H1 (cell line): ENCODE measurements around the gene MARCHF9. TPM values are rescaled to one million over a fixed set of nuclear protein-coding genes. Genes with fewer than 3 reads are reported as not detected.

Source experiments
- CTCF ChIA-PET: fragments of 300-600 bp; sonication (Branson Sonifier 250); formaldehyde crosslinking; loops from one replicate; lab custom pipeline; 2021; ENCODE audit not compliant: partially characterized antibody; lab: Charles Lee
- POLR2A ChIA-PET: fragments of 300-600 bp; sonication (Branson Sonifier 250); formaldehyde crosslinking; loops from one replicate; lab custom pipeline; 2021; ENCODE audit warnings: inconsistent platforms; ENCODE audit not compliant: partially characterized antibody; lab: Charles Lee
- DNase-seq, 2 experiments: peaks; one replicate each; pipeline versions ENCODE4 v3.0.0 to v3.0.0-alpha.2; 2010 to 2022; ENCODE audit warnings: low spot score in 2 of 2, low read depth in 1 of 2, mixed read lengths in 1 of 2
- FAIRE-seq: peaks from 2 replicates; lab custom pipeline; 2011; peaks lifted over from hg19 to GRCh38; lab: Jason Lieb, UNC
- H2AFZ ChIP-seq: 2 replicates; pipeline ENCODE4 v1.8.1; 2012; ENCODE audit warnings: low read length, inconsistent platforms
- H2AK5ac ChIP-seq: 2 replicates; pipeline ENCODE4 v1.6.1; 2013; ENCODE audit warnings: low read depth, low read length
- H2BK120ac ChIP-seq: replicated peaks from 2 replicates; pipeline ENCODE3; 2013; ENCODE audit warnings: low read depth, low read length, inconsistent platforms
- H2BK12ac ChIP-seq: 2 replicates; pipeline ENCODE4 v1.6.1; 2013; ENCODE audit warnings: low read depth, low read length
- H2BK15ac ChIP-seq: 2 replicates; pipeline ENCODE4 v1.6.1; 2013; ENCODE audit warnings: low read length
- H2BK20ac ChIP-seq: 2 replicates; pipeline ENCODE4 v1.6.1; 2013; ENCODE audit warnings: low read length
- H2BK5ac ChIP-seq: 2 replicates; pipeline ENCODE4 v1.6.1; 2013; ENCODE audit warnings: low read depth, low read length
- H3K14ac ChIP-seq: 2 replicates; pipeline ENCODE4 v1.6.1; 2013; ENCODE audit warnings: inconsistent platforms; ENCODE audit not compliant: insufficient read length
- H3K18ac ChIP-seq: 2 replicates; pipeline ENCODE4 v1.6.1; 2013; ENCODE audit warnings: low read length; ENCODE audit errors: extremely low read depth
- H3K23ac ChIP-seq: 2 replicates; pipeline ENCODE4 v1.6.1; 2013; ENCODE audit warnings: inconsistent platforms; ENCODE audit not compliant: insufficient read length
- H3K23me2 ChIP-seq: 2 replicates; pipeline ENCODE4 v1.6.1; 2013; ENCODE audit warnings: low read depth, low read length
- H3K27ac ChIP-seq: 2 replicates; pipeline ENCODE4 v1.6.1; 2011; ENCODE audit warnings: low read depth, low read length, inconsistent platforms
- H3K27me3 ChIP-seq, 4 experiments: replicated peaks in 1 of 4; 1 replicate in 1 of 4; 2 replicates in 3 of 4; pipeline versions ENCODE4 v1.6.1 to v1.8.1; 2011 to 2013; ENCODE audit warnings: low read length in 3 of 4, mild to moderate bottlenecking in 3 of 4, inconsistent platforms in 2 of 4, mixed read lengths in 2 of 4, moderate library complexity in 1 of 4; ENCODE audit not compliant: control insufficient read depth in 3 of 4, insufficient read depth in 3 of 4; ENCODE audit errors: extremely low read depth in 1 of 4
- H3K36me3 ChIP-seq, 4 experiments: 2 replicates each; pipeline versions ENCODE4 v1.6.1 to v1.8.1; 2011 to 2013; ENCODE audit warnings: mild to moderate bottlenecking in 4 of 4, low read length in 3 of 4, moderate library complexity in 2 of 4, control low read depth in 1 of 4, inconsistent platforms in 1 of 4; ENCODE audit not compliant: insufficient read depth in 4 of 4, control insufficient read depth in 2 of 4
- H3K4ac ChIP-seq: replicated peaks from 2 replicates; pipeline ENCODE3; 2013; ENCODE audit warnings: low read length, low read depth, mixed read lengths, inconsistent platforms; ENCODE audit not compliant: insufficient read length
- H3K4me1 ChIP-seq, 4 experiments: replicated peaks in 1 of 4; 1 replicate in 1 of 4; 2 replicates in 3 of 4; pipeline versions ENCODE4 v1.6.1 to v1.8.1; 2011 to 2013; ENCODE audit warnings: low read length in 3 of 4, inconsistent platforms in 2 of 4, mixed read lengths in 1 of 4; ENCODE audit not compliant: insufficient read depth in 4 of 4, control insufficient read depth in 3 of 4
- H3K4me2 ChIP-seq, 2 experiments: 2 replicates each; pipeline versions ENCODE4 v1.6.1 to v1.8.1; 2011 to 2013; ENCODE audit warnings: low read depth in 2 of 2, low read length in 2 of 2, control low read depth in 1 of 2, inconsistent platforms in 1 of 2, mild to moderate bottlenecking in 1 of 2; ENCODE audit not compliant: insufficient read depth in 1 of 2
- H3K4me3 ChIP-seq, 4 experiments: fragments of 200-600, 300-600 bp in 1 of 4; sonication (generic), shearing (Covaris generic), sonication (Bioruptor Twin) in 1 of 4; 2 replicates each; pipeline versions ENCODE4 v1.5.1 to v1.8.1; 2011 to 2016; ENCODE audit warnings: low read length in 4 of 4, low read depth in 3 of 4, control low read depth in 2 of 4, inconsistent platforms in 2 of 4, mild to moderate bottlenecking in 2 of 4, mixed read lengths in 1 of 4, moderate library complexity in 1 of 4; ENCODE audit not compliant: insufficient read depth in 2 of 4; ENCODE audit errors: extremely low read depth in 1 of 4
- H3K56ac ChIP-seq: replicated peaks from 2 replicates; pipeline ENCODE3; 2013; ENCODE audit warnings: low read depth, mild to moderate bottlenecking, mixed read lengths, low read length, inconsistent platforms; ENCODE audit not compliant: insufficient read length
- H3K79me1 ChIP-seq: 2 replicates; pipeline ENCODE4 v1.6.1; 2013; ENCODE audit warnings: low read depth, low read length, control low read depth
- H3K79me2 ChIP-seq, 2 experiments: 2 replicates each; pipeline versions ENCODE4 v1.6.1 to v1.8.1; 2012 to 2013; ENCODE audit warnings: low read length in 2 of 2, mild to moderate bottlenecking in 2 of 2, inconsistent platforms in 1 of 2; ENCODE audit not compliant: insufficient read depth in 2 of 2, control insufficient read depth in 1 of 2
- H3K9ac ChIP-seq, 4 experiments: replicated peaks in 1 of 4; 1 replicate in 1 of 4; 2 replicates in 3 of 4; pipeline versions ENCODE4 v1.6.1 to v1.8.1; 2011 to 2013; ENCODE audit warnings: low read depth in 3 of 4, low read length in 3 of 4, control low read depth in 2 of 4, mild to moderate bottlenecking in 2 of 4, moderate library complexity in 2 of 4, inconsistent platforms in 1 of 4; ENCODE audit errors: extremely low read depth in 1 of 4
- H3K9me3 ChIP-seq, 2 experiments: 2 replicates each; pipeline versions ENCODE4 v1.6.1 to v1.8.1; 2012 to 2013; ENCODE audit warnings: mild to moderate bottlenecking in 2 of 2, moderate library complexity in 2 of 2, control low read depth in 1 of 2, inconsistent platforms in 1 of 2, low read depth in 1 of 2, low read length in 1 of 2, mixed read lengths in 1 of 2; ENCODE audit not compliant: insufficient read depth in 2 of 2
- H4K20me1 ChIP-seq, 2 experiments: replicated peaks in 1 of 2; 2 replicates each; pipeline versions ENCODE3 to v1.8.1; 2011 to 2013; ENCODE audit warnings: inconsistent platforms in 2 of 2, low read length in 2 of 2, mild to moderate bottlenecking in 1 of 2; ENCODE audit not compliant: insufficient read depth in 2 of 2, control insufficient read depth in 1 of 2
- H4K5ac ChIP-seq: 2 replicates; pipeline ENCODE4 v1.6.1; 2013; ENCODE audit warnings: low read length, low read depth, mixed read lengths, inconsistent platforms; ENCODE audit not compliant: insufficient read length
- H4K8ac ChIP-seq: 2 replicates; pipeline ENCODE4 v1.8.0; 2013; ENCODE audit warnings: mild to moderate bottlenecking, moderate library complexity, low read length, inconsistent platforms; ENCODE audit not compliant: insufficient read depth; ENCODE audit errors: extremely low read depth
- H4K91ac ChIP-seq: replicated peaks from 2 replicates; pipeline ENCODE3; 2013; ENCODE audit warnings: low read length, mixed read lengths, inconsistent platforms; ENCODE audit not compliant: insufficient read length
- BACH1 ChIP-seq: IDR thresholded peaks from 2 replicates; pipeline ENCODE4 v1.6.1; 2012; ENCODE audit warnings: low read length, improper control_type of control experiment
- CBX5 ChIP-seq: fragments of 300-800, 300-1000 bp; sonication (generic); IDR thresholded peaks from 2 replicates; pipeline ENCODE4 v1.7.1; 2016; ENCODE audit warnings: antibody characterized with exemption, low read length, low read depth
- CHD2 ChIP-seq: IDR thresholded peaks from 2 replicates; pipeline ENCODE4 v1.6.1; 2012; ENCODE audit warnings: low read length, improper control_type of control experiment
- GABPA ChIP-seq: IDR thresholded peaks from 2 replicates; pipeline ENCODE4 v1.6.1; 2011; ENCODE audit warnings: mild to moderate bottlenecking, low read length, moderate library complexity, borderline replicate concordance; ENCODE audit not compliant: insufficient read depth
- GTF2F1 ChIP-seq: IDR thresholded peaks from 2 replicates; pipeline ENCODE4 v1.6.1; 2012; ENCODE audit warnings: low read depth, low read length, improper control_type of control experiment, borderline replicate concordance
- KDM1A ChIP-seq: fragments of 200-600, 300-600 bp; sonication (generic); IDR thresholded peaks from 2 replicates; pipeline ENCODE4 v1.7.1; 2016; ENCODE audit warnings: mild to moderate bottlenecking, low read length, borderline replicate concordance
- MAFK ChIP-seq: IDR thresholded peaks from 2 replicates; pipeline ENCODE4 v1.6.1; 2012; ENCODE audit warnings: low read depth, mild to moderate bottlenecking, improper control_type of control experiment, low read length
- RNF2 ChIP-seq: fragments of 200-900, 300-1000 bp; sonication (generic); IDR thresholded peaks from 2 replicates; pipeline ENCODE4 v1.7.1; 2016; ENCODE audit warnings: borderline replicate concordance, low read depth, mild to moderate bottlenecking, antibody characterized with exemption, low read length; ENCODE audit not compliant: poor library complexity, severe bottlenecking; ENCODE audit errors: missing control alignments
- SIRT6 ChIP-seq: IDR thresholded peaks from one replicate; pipeline ENCODE4 v1.7.1; 2012; ENCODE audit warnings: low read length, inconsistent platforms
- SP1 ChIP-seq: IDR thresholded peaks from 2 replicates; pipeline ENCODE4 v1.6.1; 2011; ENCODE audit warnings: low read depth, low read length
- SP4 ChIP-seq: IDR thresholded peaks from 2 replicates; pipeline ENCODE4 v1.6.1; 2012; ENCODE audit warnings: low read length, inconsistent platforms
- TEAD4 ChIP-seq: IDR thresholded peaks from 2 replicates; pipeline ENCODE4 v1.6.1; 2012; ENCODE audit warnings: low read depth, low read length, inconsistent platforms, mixed read lengths
- WGBS, 2 experiments: shearing (Covaris generic) in 1 of 2; methylation state at CpG; one replicate each; pipeline versions ENCODE4 v1.1.6 to v1.1.7; 2013 to 2015; ENCODE audit warnings: low lambda C conversion rate in 2 of 2, mixed read lengths in 2 of 2, inconsistent platforms in 1 of 2, low coverage in 1 of 2, missing lambda C conversion rate in 1 of 2; ENCODE audit not compliant: insufficient replicate concordance in 2 of 2, insufficient coverage in 1 of 2, insufficient read length in 1 of 2; ENCODE audit errors: extremely low coverage in 1 of 2, missing lambda C conversion rate in 1 of 2; 5-methylcytosine and 5-hydroxymethylcytosine counted together
- polyA plus RNA-seq, 7 experiments: library from polyadenylated mRNA; depleted of rRNA in 3 of 7; stranded (reverse) in 5 of 7; unstranded in 2 of 7; fragments of >200 nt in 5 of 7; fragments of 200-250 nt in 2 of 7; gene quantifications; 1 replicate in 5 of 7; 2 replicates in 1 of 7; 4 replicates in 1 of 7; pipeline versions ENCODE4 v1.2.1 to v1.2.3, GENCODE V29; 2011 to 2013; ENCODE audit warnings: missing spikeins in 2 of 7, mixed read lengths in 2 of 7
- total RNA-seq: library from RNA; stranded (reverse); fragmentation: NEBNext Ultra II Directional; extraction: Animal tissue kit (Norgen Biotek cat#: 25700); gene quantifications from 2 replicates; pipeline ENCODE4 v1.2.1, GENCODE V29; 2021

MARCHF9 gene
- total and polyA plus RNA-seq, 2 of the 8 experiments (the other 6 are each of a cell fraction or from before 2014, with no cell fraction given), result 6.4 to 7.8 TPM

DNA sequence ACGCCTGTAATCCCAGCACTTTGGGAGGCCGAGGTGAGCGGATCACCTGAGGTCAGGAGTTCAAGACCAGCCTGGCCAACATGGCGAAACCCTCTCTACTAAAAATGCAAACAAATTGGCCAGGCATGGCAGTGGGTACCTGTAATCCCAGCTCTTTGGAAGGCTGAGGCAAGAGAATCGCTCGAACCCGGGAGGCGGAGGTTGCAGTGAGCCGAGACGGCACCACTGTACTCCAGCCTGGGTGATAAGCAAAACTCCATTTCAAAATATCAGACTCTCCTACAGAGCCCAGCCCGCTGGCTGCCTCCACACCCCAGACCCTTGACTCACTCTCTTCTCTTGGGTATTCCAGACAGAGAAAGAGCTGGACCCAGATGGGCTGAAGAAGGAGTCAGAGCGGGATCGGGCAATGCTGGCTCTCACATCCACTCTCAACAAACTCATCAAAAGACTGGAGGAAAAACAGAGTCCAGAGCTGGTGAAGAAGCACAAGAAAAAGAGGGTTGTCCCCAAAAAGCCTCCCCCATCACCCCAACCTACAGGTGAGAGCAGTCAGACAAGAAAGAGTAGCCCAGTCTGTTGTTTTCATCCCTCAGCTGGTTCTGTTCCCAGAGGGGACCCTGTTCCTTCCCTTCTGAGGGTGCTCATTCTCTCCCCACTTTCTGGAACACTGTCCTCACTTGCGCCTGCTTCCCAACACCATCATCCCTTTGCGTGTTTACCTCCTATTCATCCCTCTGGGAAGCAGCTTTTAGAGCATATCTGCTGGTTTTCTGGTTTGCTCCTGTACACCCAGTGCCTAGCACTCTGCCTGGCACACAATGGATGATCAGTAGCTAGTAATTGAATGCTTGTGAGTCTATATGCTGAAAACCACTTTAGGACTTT lies 36.0 kb upstream of the MARCHF9 start:
- H4K5ac ChIP-seq, result no peak overlapping the region
- no peaks in the 10 kb centered on the region for H3K23me2 ChIP-seq
- H3K56ac ChIP-seq, result no peak overlapping the region
- H3K9ac ChIP-seq, result no peak overlapping the region
- no peak overlapping the region for H3K4me3 ChIP-seq
- H3K14ac ChIP-seq, result no peak overlapping the region
- H3K23ac ChIP-seq, result no peak overlapping the region
- POLR2A ChIA-PET, result interaction anchor here (0.6 to 1.4 kb wide), 4 partner anchors 8 to 74 kb away, joined by 3 read pairs; no protein-coding TSS in a partner anchor
- no peak overlapping the region for H2AFZ ChIP-seq
- FAIRE-seq (no peak), DNase-seq (peak in 1 of 2 experiments; percentile 4)
- H4K91ac ChIP-seq, result no peak overlapping the region
- no peaks in the 10 kb centered on the region for H3K79me1 ChIP-seq
- CTCF ChIA-PET, result interaction anchor here (1.2 to 11.7 kb wide), 7 partner anchors 12 to 134 kb away, joined by 3 to 149 read pairs (median 4); partner anchors contain the start of genes AGAP2, B4GALNT1 and OS9
- peaks cover 0 to 22% (median 5%) of the 10 kb centered on the region in 4 experiments; a peak in 4 of 8 replicates for H3K36me3 ChIP-seq
- no peaks in the 10 kb centered on the region for H3K4me1 ChIP-seq
- peaks cover 0 to 3% of the 10 kb centered on the region in 2 experiments for H4K20me1 ChIP-seq
- H2BK12ac ChIP-seq, result no peak overlapping the region
- H4K8ac ChIP-seq, result no peak overlapping the region
- no peak overlapping the region for H3K18ac ChIP-seq
- no peaks in the 10 kb centered on the region for H3K9me3 ChIP-seq
- no peak overlapping the region for H2BK20ac ChIP-seq
- 88% methylated on average over 15 of the region's 15 CpGs; no CpG with 5 or more reads in 1 of the 2 experiments for WGBS, 2 experiments
- H3K27ac ChIP-seq, result no peak overlapping the region
- H2AK5ac ChIP-seq, result no peak overlapping the region
- peaks cover 0 to 4% (median 1%) of the 10 kb centered on the region in 4 experiments; a peak in 3 of 7 replicates for H3K27me3 ChIP-seq
- no peaks in the 10 kb centered on the region for H3K79me2 ChIP-seq
- no peak overlapping the region for H2BK5ac ChIP-seq
- H2BK15ac ChIP-seq, result no peak overlapping the region
- no peak overlapping the region for H3K4ac ChIP-seq
- H2BK120ac ChIP-seq, result no peak overlapping the region
- no peak overlapping the region for H3K4me2 ChIP-seq
- TF ChIP-seq SIRT6 (no peak), MAFK (no peak), CBX5 (no peak), SP4 (no peak), BACH1 (no peak), SP1 (no peak), KDM1A (no peak), GTF2F1 (no peak), RNF2 (no peak), GABPA (no peak), CHD2 (no peak), TEAD4 (no peak)
